GM18870 (cell line): Measurements from ENCODE around the gene JAKMIP2.
A peak's percentile ranks its signal among the peaks of the same experiment; 100 is the strongest.
"Not testable (repeated sequence)": the region's sequence is repeated elsewhere in the genome, so short reads cannot be mapped to it uniquely, and the experiment has no call there.

Source experiments
- ATAC-seq: cut with Tn5 transposase; IDR thresholded peaks from one replicate; pipeline ENCODE4 v1.9.1; 2021; ENCODE audit warnings: moderate library complexity; ENCODE audit not compliant: unreplicated experiment

Gene JAKMIP2

GRCh38 chr5:147666419-147666818 lies 116.1 kb downstream of the JAKMIP2 start:
- ATAC-seq: no peak

GRCh38 chr5:147661541-147661940 lies 121.0 kb downstream of the JAKMIP2 start:
- no peak for ATAC-seq

GRCh38 chr5:147659166-147659929 lies 123.2 kb downstream of the JAKMIP2 start:
- ATAC-seq: no peak

- no peak for ATAC-seq
Observed at GRCh38 chr5:147658293-147658932, 124.1 kb downstream of the JAKMIP2 start.

GRCh38 chr5:147648597-147648996 lies 133.9 kb downstream of the JAKMIP2 start:
- ATAC-seq: no peak

- no peak for ATAC-seq
Observed at GRCh38 chr5:147645197-147645596, 137.3 kb downstream of the JAKMIP2 start.

GRCh38 chr5:147644460-147644859 lies 138.1 kb downstream of the JAKMIP2 start:
- no peak for ATAC-seq

GRCh38 chr5:147643142-147643541 lies 139.4 kb downstream of the JAKMIP2 start:
- ATAC-seq: no peak

GRCh38 chr5:147642666-147643065 lies 139.9 kb downstream of the JAKMIP2 start:
- ATAC-seq: no peak

- no peak for ATAC-seq
Observed at GRCh38 chr5:147639321-147639720, 143.2 kb downstream of the JAKMIP2 start.

GRCh38 chr5:147636729-147636984 lies 145.9 kb downstream of the JAKMIP2 start:
- no peak for ATAC-seq

GRCh38 chr5:147635882-147636728 lies 146.4 kb downstream of the JAKMIP2 start:
- ATAC-seq: no peak

GRCh38 chr5:147635439-147635838 lies 147.1 kb downstream of the JAKMIP2 start:
- ATAC-seq: not testable (repeated sequence)

GRCh38 chr5:147633173-147633572 lies 149.4 kb downstream of the JAKMIP2 start:
- ATAC-seq: no peak

- no peak for ATAC-seq
Observed at GRCh38 chr5:147631428-147632003, 151.0 kb downstream of the JAKMIP2 start.

- no peak for ATAC-seq
Observed at GRCh38 chr5:147629196-147629595, 153.3 kb downstream of the JAKMIP2 start.

GRCh38 chr5:147628058-147628895 lies 154.3 kb downstream of the JAKMIP2 start:
- peak; percentile 93 for ATAC-seq

GRCh38 chr5:147626464-147626863 lies 156.1 kb downstream of the JAKMIP2 start:
- ATAC-seq: no peak

GRCh38 chr5:147621016-147621415 lies 161.5 kb downstream of the JAKMIP2 start:
- no peak for ATAC-seq

GRCh38 chr5:147619281-147619878 lies 163.1 kb downstream of the JAKMIP2 start:
- no peak for ATAC-seq
